PC-9 (cell line): ENCODE data around the gene GASK1B. TPM values are rescaled to one million over a fixed set of nuclear protein-coding genes. Genes with fewer than 3 reads are reported as not detected.

Experiments used
- BruUV-seq: library from RNA; stranded (reverse); fragments of 400-500 nt; replicated peaks from 2 replicates; lab custom pipeline; 2021; lab: Mats Ljungman, UMichigan
- CTCF ChIA-PET: fragments of 300-600 bp; sonication (Branson Sonifier 250); formaldehyde crosslinking; loops from one replicate; lab custom pipeline; 2022; ENCODE audit warnings: antibody characterized with exemption; lab: Charles Lee
- POLR2A ChIA-PET: fragments of 300-600 bp; sonication (Branson Sonifier 250); formaldehyde crosslinking; loops from one replicate; lab custom pipeline; 2022; ENCODE audit warnings: antibody characterized with exemption; ENCODE audit not compliant: unreplicated experiment; lab: Charles Lee
- DNase-seq, 2 experiments: peaks; one replicate each; pipeline versions ENCODE4 v3.0.0 to v3.0.0-alpha.2; 2015 to 2022; ENCODE audit warnings: mixed read lengths in 1 of 2
- H2AFZ ChIP-seq: fragments of 200-600 bp; sonication (generic); 2 replicates; pipeline ENCODE4 v1.8.1; 2017; ENCODE audit warnings: antibody characterized with exemption
- H3F3A ChIP-seq: fragments of 200-600 bp; sonication (generic); 2 replicates; pipeline ENCODE4 v1.8.1; 2017; ENCODE audit warnings: antibody characterized with exemption, mild to moderate bottlenecking, low read depth; ENCODE audit not compliant: insufficient read depth
- H3K27ac ChIP-seq: fragments of 200-600 bp; sonication (generic); 2 replicates; pipeline ENCODE4 v1.6.1; 2016; ENCODE audit warnings: mixed run types
- H3K27me3 ChIP-seq: fragments of 200-600 bp; sonication (generic); 2 replicates; pipeline ENCODE4 v1.6.1; 2016; ENCODE audit warnings: low read depth, mixed run types; ENCODE audit not compliant: insufficient read depth
- H3K36me3 ChIP-seq: fragments of 200-600 bp; sonication (generic); 2 replicates; pipeline ENCODE4 v1.6.1; 2016; ENCODE audit warnings: low read depth, mixed run types
- H3K4me1 ChIP-seq: fragments of 200-600 bp; sonication (generic); replicated peaks from 2 replicates; pipeline ENCODE4 v1.6.1; 2016; ENCODE audit warnings: mixed run types; ENCODE audit not compliant: insufficient read depth
- H3K4me2 ChIP-seq: fragments of 200-600 bp; sonication (generic); 2 replicates; pipeline ENCODE4 v1.6.1; 2017; ENCODE audit warnings: mixed run types
- H3K4me3 ChIP-seq: fragments of 200-600 bp; sonication (generic); 2 replicates; pipeline ENCODE4 v1.6.1; 2016; ENCODE audit warnings: mixed run types
- H3K79me2 ChIP-seq: fragments of 200-600 bp; sonication (generic); 2 replicates; pipeline ENCODE4 v1.6.1; 2017; ENCODE audit warnings: low read depth, mixed run types
- H3K9me2 ChIP-seq: fragments of 200-600 bp; sonication (generic); 2 replicates; pipeline ENCODE4 v1.8.1; 2017; ENCODE audit warnings: mild to moderate bottlenecking; ENCODE audit not compliant: insufficient read depth
- H3K9me3 ChIP-seq: fragments of 200-600 bp; sonication (generic); 2 replicates; pipeline ENCODE4 v1.8.1; 2016; ENCODE audit warnings: low read depth; ENCODE audit not compliant: insufficient read depth
- H4K20me1 ChIP-seq: fragments of 200-600 bp; sonication (generic); 2 replicates; pipeline ENCODE4 v1.8.1; 2017; ENCODE audit not compliant: insufficient read depth
- CTCF ChIP-seq: fragments of 200-600 bp; sonication (generic); conservative IDR thresholded peaks from 2 replicates; pipeline ENCODE4 v1.6.1; 2017; ENCODE audit warnings: mixed run types, antibody characterized with exemption, mild to moderate bottlenecking, moderate library complexity
- EZH2 ChIP-seq: fragments of 200-600 bp; sonication (generic); IDR thresholded peaks from 2 replicates; pipeline ENCODE4 v1.8.0; 2017; ENCODE audit warnings: antibody characterized with exemption, low read depth
- intact Hi-C: fragments of 100-400 bp; cut with micrococcal nuclease; formaldehyde crosslinking; loops from one replicate; pipeline ENCODE4 v1.10.0; 2022; ENCODE audit not compliant: unreplicated experiment
- total RNA-seq: library from RNA; stranded (reverse); gene quantifications from 2 replicates; pipeline ENCODE4 v1.2.3, GENCODE V29; 2021

GASK1B gene
- total RNA-seq, 1 experiment from 2014 or later = 4.1 TPM

GRCh38 chr4:158162631-158163030 lies 10.2 kb downstream of the GASK1B start:
- Histone ChIP-seq H3K9me3 (no peaks in the 10 kb centered on the region), H2AFZ (no peak overlapping the region), H3F3A (no peaks in the 10 kb centered on the region), H3K27ac (no peak overlapping the region), H3K9me2 (no peaks in the 10 kb centered on the region), H3K36me3 (no peaks in the 10 kb centered on the region), H3K4me2 (no peak overlapping the region), H3K79me2 (no peaks in the 10 kb centered on the region), H3K4me3 (no peak overlapping the region), H4K20me1 (no peaks in the 10 kb centered on the region), H3K4me1 (peaks cover 8% of the 10 kb centered on the region), H3K27me3 (no peaks in the 10 kb centered on the region)
- CTCF ChIA-PET = no interaction called here
- TF ChIP-seq EZH2 = no peak
- TF ChIP-seq CTCF = no peak
- POLR2A ChIA-PET = no interaction called here
- BruUV-seq = no TSS peak
- intact Hi-C loops = no loop called here
- no peak for DNase-seq

- Histone ChIP-seq H3K4me2 (peak overlapping the region; percentile 34), H3K79me2 (no peaks in the 10 kb centered on the region), H3K4me3 (no peak overlapping the region), H2AFZ (peak overlapping the region; percentile 56; the same call in 1 of the 2 replicates), H3K27ac (peak overlapping the region; percentile 66), H3K36me3 (no peaks in the 10 kb centered on the region), H3K27me3 (no peaks in the 10 kb centered on the region), H3F3A (no peaks in the 10 kb centered on the region), H3K9me2 (no peaks in the 10 kb centered on the region), H4K20me1 (no peaks in the 10 kb centered on the region), H3K4me1 (peaks cover 8% of the 10 kb centered on the region), H3K9me3 (no peaks in the 10 kb centered on the region)
- peak; percentile 60 to 66 for DNase-seq
- ChIA-PET POLR2A (no interaction called here), CTCF (interaction anchor here (0.6 kb wide), 1 partner anchor 167 kb away, joined by 3 read pairs; no protein-coding TSS in a partner anchor)
- TF ChIP-seq CTCF (no peak), EZH2 (no peak)
- no TSS peak for BruUV-seq
- intact Hi-C loops = loop anchor here (1.0 kb wide), 1 partner anchor 67 kb away; no protein-coding TSS in a partner anchor
Measured at GRCh38 chr4:158161551-158162354, 11.1 kb downstream of the GASK1B start.

DNA sequence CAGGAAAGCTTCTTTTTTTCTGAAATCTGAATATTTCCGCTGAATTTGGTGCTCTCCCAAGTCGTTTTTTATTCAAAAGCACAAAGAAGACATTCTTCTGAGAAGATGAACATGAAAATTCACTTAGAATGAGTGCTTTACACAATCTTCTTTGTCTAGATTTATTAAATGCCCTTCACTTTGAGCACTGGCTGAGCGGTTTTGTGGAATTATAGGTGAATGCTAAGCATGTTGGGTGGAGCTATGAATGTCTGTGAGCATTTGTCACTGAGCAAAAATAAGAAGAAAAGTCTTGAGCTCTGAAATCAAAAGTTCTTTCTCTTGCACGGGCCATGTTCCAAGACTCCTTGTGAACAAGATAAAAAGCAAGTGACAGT lies 13.1 kb downstream of the GASK1B start:
- CTCF ChIA-PET = interaction anchor here (0.7 kb wide), 1 partner anchor 571 kb away, joined by 15 read pairs; no protein-coding TSS in a partner anchor
- no peaks in the 10 kb centered on the region for H3K27me3 ChIP-seq
- H4K20me1 ChIP-seq = no peaks in the 10 kb centered on the region
- H3K36me3 ChIP-seq = no peaks in the 10 kb centered on the region
- BruUV-seq = no TSS peak
- no peak for DNase-seq
- no peak overlapping the region for H2AFZ ChIP-seq
- POLR2A ChIA-PET = no interaction called here
- intact Hi-C loops = no loop called here
- no peak overlapping the region for H3K4me2 ChIP-seq
- H3F3A ChIP-seq = no peaks in the 10 kb centered on the region
- no peaks in the 10 kb centered on the region for H3K79me2 ChIP-seq
- H3K4me1 ChIP-seq = peaks cover 8% of the 10 kb centered on the region
- H3K9me3 ChIP-seq = no peaks in the 10 kb centered on the region
- no peak overlapping the region for H3K4me3 ChIP-seq
- TF ChIP-seq EZH2 (no peak), CTCF (no peak)
- H3K9me2 ChIP-seq = no peaks in the 10 kb centered on the region
- no peak overlapping the region for H3K27ac ChIP-seq
